CD4-positive, alpha-beta T cell treated with Interleukin-2 at 100 ng/mL for 4 hours (primary cell): ENCODE data around the gene NOP10.
"Not testable (repeated sequence)": the region's sequence is repeated elsewhere in the genome, so short reads cannot be mapped to it uniquely, and the experiment has no call there.

Experiments
- DNase-seq: peaks from one replicate; pipeline ENCODE4 v3.0.0-alpha.2; 2020; ENCODE audit warnings: low spot score

Gene NOP10

GRCh38 chr15:34358948-34359347, 16.0 kb upstream of the NOP10 start:
- no peak for DNase-seq

- no peak for DNase-seq
Observed at GRCh38 chr15:34358367-34358766, 15.4 kb upstream of the NOP10 start.

- DNase-seq: no peak
Observed at GRCh38 chr15:34357653-34358052, 14.7 kb upstream of the NOP10 start.

- no peak for DNase-seq
Observed at GRCh38 chr15:34355241-34355640, 12.3 kb upstream of the NOP10 start.

- no peak for DNase-seq
Observed at GRCh38 chr15:34354286-34354685, 11.3 kb upstream of the NOP10 start.

GRCh38 chr15:34353627-34354026, 10.7 kb upstream of the NOP10 start:
- DNase-seq: no peak

GRCh38 chr15:34352996-34353395, 10.1 kb upstream of the NOP10 start:
- DNase-seq: not testable (repeated sequence)

GRCh38 chr15:34349769-34350168, 6.8 kb upstream of the NOP10 start:
- no peak for DNase-seq

GRCh38 chr15:34348735-34349300, 5.9 kb upstream of the NOP10 start:
- no peak for DNase-seq

- DNase-seq: no peak
Observed at GRCh38 chr15:34347951-34348638, 5.2 kb upstream of the NOP10 start.

- not testable (repeated sequence) for DNase-seq
Observed at GRCh38 chr15:34342213-34342736, 661 bp downstream of the NOP10 start.

GRCh38 chr15:34341381-34342212, 1.3 kb downstream of the NOP10 start:
- no peak for DNase-seq

- DNase-seq: no peak
Observed at GRCh38 chr15:34339946-34340345, 3.0 kb downstream of the NOP10 start.

GRCh38 chr15:34338347-34338746, 4.6 kb downstream of the NOP10 start:
- no peak for DNase-seq

- peak; percentile 90 for DNase-seq
Observed at GRCh38 chr15:34337557-34338306, 5.2 kb downstream of the NOP10 start, which contains the start of gene SLC12A6. TSS of gene SLC12A6 (minus strand) at chr15:34337781. CDS start at chr15:34336680, 1,101 bp downstream.

GRCh38 chr15:34336991-34337556, 5.9 kb downstream of the NOP10 start:
- DNase-seq: peak; percentile 25

GRCh38 chr15:34336231-34336990, 6.5 kb downstream of the NOP10 start:
- peak; percentile 57 for DNase-seq

- DNase-seq: peak; percentile 55
Observed at GRCh38 chr15:34335176-34336032, 7.5 kb downstream of the NOP10 start.

GRCh38 chr15:34334672-34335071, 8.3 kb downstream of the NOP10 start:
- no peak for DNase-seq
